ENCODE results near the gene ADIPOQ. TPM values are rescaled to one million over a fixed set of nuclear protein-coding genes. Genes with fewer than 3 reads are reported as not detected.

The ADIPOQ gene
- total RNA-seq, 6 experiments from 2014 or later = not detected

DNA sequence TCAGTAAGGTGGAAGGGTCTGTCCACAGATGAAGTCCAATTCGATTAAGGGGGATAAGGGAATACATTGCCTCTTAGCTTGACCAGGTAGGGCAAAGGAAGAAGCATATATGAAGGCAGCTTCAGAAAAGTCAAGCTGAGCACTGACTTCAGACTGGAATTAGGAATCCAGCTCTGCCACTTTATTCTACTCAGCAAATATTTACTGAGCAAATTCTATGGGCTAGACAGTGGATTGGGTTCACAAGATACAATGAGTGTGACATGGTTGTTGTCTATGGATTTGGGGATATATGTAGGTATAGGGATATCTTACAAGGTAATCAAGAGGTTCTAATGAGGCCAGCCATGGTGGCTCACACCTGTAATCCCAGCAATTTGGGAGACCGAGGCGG lies 526 bp downstream of the ADIPOQ start:
- Histone ChIP-seq H3K4me1 (no peaks in the 10 kb centered on the region), H3K9me3 (no peaks in the 10 kb centered on the region), H3K4me3 (no peak overlapping the region), H3K36me3 (no peaks in the 10 kb centered on the region), H3K27ac (no peak overlapping the region), H3K27me3 (no peaks in the 10 kb centered on the region)
- intact Hi-C loops (cut with DNase I) = no loop called here
- WGBS (ENCODE audit: insufficient coverage, low coverage, low lambda C conversion rate, missing lambda C conversion rate) = 93% methylated on average over 3 of the region's 3 CpGs
- no peak for TF ChIP-seq POLR2A (IDR thresholded peaks at IDR 0.05)
- TF ChIP-seq, protein P1, sequence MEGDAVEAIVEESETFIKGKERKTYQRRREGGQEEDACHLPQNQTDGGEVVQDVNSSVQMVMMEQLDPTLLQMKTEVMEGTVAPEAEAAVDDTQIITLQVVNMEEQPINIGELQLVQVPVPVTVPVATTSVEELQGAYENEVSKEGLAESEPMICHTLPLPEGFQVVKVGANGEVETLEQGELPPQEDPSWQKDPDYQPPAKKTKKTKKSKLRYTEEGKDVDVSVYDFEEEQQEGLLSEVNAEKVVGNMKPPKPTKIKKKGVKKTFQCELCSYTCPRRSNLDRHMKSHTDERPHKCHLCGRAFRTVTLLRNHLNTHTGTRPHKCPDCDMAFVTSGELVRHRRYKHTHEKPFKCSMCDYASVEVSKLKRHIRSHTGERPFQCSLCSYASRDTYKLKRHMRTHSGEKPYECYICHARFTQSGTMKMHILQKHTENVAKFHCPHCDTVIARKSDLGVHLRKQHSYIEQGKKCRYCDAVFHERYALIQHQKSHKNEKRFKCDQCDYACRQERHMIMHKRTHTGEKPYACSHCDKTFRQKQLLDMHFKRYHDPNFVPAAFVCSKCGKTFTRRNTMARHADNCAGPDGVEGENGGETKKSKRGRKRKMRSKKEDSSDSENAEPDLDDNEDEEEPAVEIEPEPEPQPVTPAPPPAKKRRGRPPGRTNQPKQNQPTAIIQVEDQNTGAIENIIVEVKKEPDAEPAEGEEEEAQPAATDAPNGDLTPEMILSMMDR (IDR thresholded peaks at IDR 0.05) = no peak
- ATAC-seq = no peak
- DNase-seq = no peak

DNA sequence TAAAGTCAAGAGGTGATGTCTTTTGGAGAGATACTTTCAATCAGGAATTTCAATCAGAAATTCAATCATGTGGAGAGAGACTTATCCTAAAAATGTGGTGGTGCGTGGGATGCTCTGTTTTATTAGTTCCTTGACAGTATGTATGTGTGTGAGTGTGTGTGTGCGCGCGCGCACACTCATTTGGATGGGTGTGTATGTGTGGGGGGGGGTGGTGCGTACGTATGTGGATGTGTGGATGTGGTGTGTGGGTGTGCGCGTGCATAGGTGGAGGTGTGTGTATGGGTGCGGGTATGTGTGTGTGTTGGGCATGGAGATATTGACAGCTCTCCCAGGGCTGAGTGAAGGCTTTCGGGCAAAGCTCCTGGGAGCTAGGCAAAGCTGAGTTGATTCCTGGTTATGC lies 2.4 kb downstream of the ADIPOQ start:
- H3K27me3 ChIP-seq = no peaks in the 10 kb centered on the region
- no peak overlapping the region for H3K4me3 ChIP-seq
- no peaks in the 10 kb centered on the region for H3K36me3 ChIP-seq
- H3K9me3 ChIP-seq = no peaks in the 10 kb centered on the region
- DNase-seq (no peak), ATAC-seq (no peak)
- TF ChIP-seq, protein P1 (IDR thresholded peaks at IDR 0.05) = no peak
- TF ChIP-seq POLR2A (IDR thresholded peaks at IDR 0.05) = no peak
- WGBS (ENCODE audit: insufficient coverage, low coverage, low lambda C conversion rate, missing lambda C conversion rate) = 81% methylated on average over 11 of the region's 11 CpGs
- H3K27ac ChIP-seq = no peak overlapping the region
- intact Hi-C loops (cut with DNase I) = loop anchor here in 1 of 2 donors (5.0 kb wide), 1 partner anchor 317 kb away; no protein-coding TSS in a partner anchor
- peaks cover 0 to 2% (median 0%) of the 10 kb centered on the region in 4 donors for H3K4me1 ChIP-seq

DNA sequence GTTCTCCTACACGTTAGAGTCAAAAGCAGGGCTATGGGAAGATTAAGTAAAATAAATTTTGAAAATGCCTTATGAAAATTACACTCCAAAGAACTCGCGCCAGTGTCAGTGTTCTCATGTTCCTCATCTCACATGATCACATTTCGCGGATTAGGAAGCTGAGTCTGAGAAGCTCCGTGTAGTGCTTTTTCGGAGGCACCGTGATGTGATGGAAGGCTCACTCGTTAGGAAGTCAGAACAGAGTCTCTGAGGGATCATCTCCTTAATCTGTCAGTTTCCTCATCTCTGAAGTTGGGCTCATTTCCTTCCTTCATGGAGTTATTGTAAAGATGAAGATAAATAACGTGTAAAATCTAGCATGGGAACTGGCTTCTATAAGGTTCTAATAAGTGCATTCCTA lies 3.2 kb downstream of the ADIPOQ start:
- H3K9me3 ChIP-seq = no peaks in the 10 kb centered on the region
- H3K27me3 ChIP-seq = no peaks in the 10 kb centered on the region
- no peak overlapping the region for H3K27ac ChIP-seq
- no peak for TF ChIP-seq POLR2A (IDR thresholded peaks at IDR 0.05)
- TF ChIP-seq, protein P1 (IDR thresholded peaks at IDR 0.05) = no peak
- no peak overlapping the region for H3K4me3 ChIP-seq
- WGBS (ENCODE audit: insufficient coverage, low coverage, low lambda C conversion rate, missing lambda C conversion rate) = 57% methylated on average over 9 of the region's 10 CpGs
- peak in 2 of 4 donors; percentile 16 to 26 for ATAC-seq
- DNase-seq = no peak
- no peaks in the 10 kb centered on the region for H3K36me3 ChIP-seq
- intact Hi-C loops (cut with DNase I) = loop anchor here in 1 of 2 donors (5.0 kb wide), 1 partner anchor 317 kb away; no protein-coding TSS in a partner anchor
- peaks cover 0 to 2% (median 0%) of the 10 kb centered on the region in 4 donors for H3K4me1 ChIP-seq

DNA sequence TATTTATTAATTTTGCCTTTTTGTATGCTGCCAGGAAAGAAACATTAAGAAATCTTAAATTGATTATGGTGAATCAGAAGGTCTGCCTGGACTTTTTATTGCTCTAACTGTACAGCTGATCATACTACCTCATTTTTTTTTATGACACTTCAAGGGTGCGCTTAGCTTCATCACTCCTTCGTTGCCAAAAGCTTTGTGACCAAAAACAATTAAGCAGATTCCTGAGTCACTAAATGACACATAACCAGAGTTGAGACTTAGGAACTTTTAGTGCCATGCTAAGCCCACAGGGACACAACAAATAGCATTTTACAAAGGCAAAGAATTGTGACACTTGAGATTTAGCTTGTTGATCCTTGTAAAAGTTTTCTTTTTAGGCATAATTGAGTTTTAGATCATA lies 4.9 kb downstream of the ADIPOQ start:
- H3K4me3 ChIP-seq = no peak overlapping the region
- WGBS (ENCODE audit: insufficient coverage, low coverage, low lambda C conversion rate, missing lambda C conversion rate) = 82% methylated on average over 2 of the region's 2 CpGs
- ATAC-seq = no peak

More for the DNA sequence above, 4.9 kb downstream of the ADIPOQ start:
- no peaks in the 10 kb centered on the region for H3K9me3 ChIP-seq
- intact Hi-C loops (cut with DNase I) = loop anchor here in 1 of 2 donors (5.0 kb wide), 1 partner anchor 315 kb away; no protein-coding TSS in a partner anchor
- TF ChIP-seq, protein P1 (IDR thresholded peaks at IDR 0.05) = no peak
- no peak for DNase-seq
- peaks cover 0 to 2% (median 0%) of the 10 kb centered on the region in 4 donors for H3K4me1 ChIP-seq
- H3K36me3 ChIP-seq = no peaks in the 10 kb centered on the region
- H3K27me3 ChIP-seq = no peaks in the 10 kb centered on the region
- H3K27ac ChIP-seq = no peak overlapping the region
